NB4 (cell line): ENCODE data around the gene NUDCD3.

Source experiments
- CTCF ChIP-seq: IDR thresholded peaks from one replicate; pipeline ENCODE4 v1.5.1; 2012; ENCODE audit warnings: low read depth, low read length
- MYC ChIP-seq: IDR thresholded peaks from 2 replicates; pipeline ENCODE4 v1.6.1; 2011; ENCODE audit warnings: low read depth, low read length

GRCh38 chr7:44476313-44476712 lies 14.1 kb downstream of the NUDCD3 start:
- TF ChIP-seq CTCF (no peak), MYC (no peak)
